GM18868 (cell line): Measurements from ENCODE around the gene C9.
A peak's percentile ranks its signal among the peaks of the same experiment; 100 is the strongest.
"Not testable (repeated sequence)": the region's sequence is repeated elsewhere in the genome, so short reads cannot be mapped to it uniquely, and the experiment has no call there.

ENCODE experiments used
- ATAC-seq: cut with Tn5 transposase; IDR thresholded peaks from one replicate; pipeline ENCODE4 v1.9.1; 2021; ENCODE audit warnings: mild to moderate bottlenecking, moderate library complexity; ENCODE audit not compliant: unreplicated experiment

C9 gene

DNA sequence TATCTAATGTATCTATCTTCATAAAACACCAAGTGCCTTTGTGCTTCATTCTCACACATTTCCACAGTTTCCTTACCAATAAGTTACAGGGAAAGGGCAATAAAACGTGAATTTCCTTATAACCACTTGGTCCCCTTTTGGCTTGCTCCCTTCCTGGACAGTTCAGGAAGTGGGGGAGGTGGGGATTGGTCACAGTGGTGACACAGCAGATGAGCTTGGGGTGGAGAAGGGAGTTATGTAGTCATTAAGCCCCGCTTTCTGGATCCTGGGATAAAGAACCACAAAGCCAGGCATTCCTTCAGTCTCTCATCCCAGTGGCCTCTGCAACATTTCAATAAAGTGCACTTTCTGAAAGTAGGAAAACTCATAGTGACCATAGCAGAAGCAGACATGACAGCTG lies 97.9 kb downstream of the C9 start:
- ATAC-seq: no peak

DNA sequence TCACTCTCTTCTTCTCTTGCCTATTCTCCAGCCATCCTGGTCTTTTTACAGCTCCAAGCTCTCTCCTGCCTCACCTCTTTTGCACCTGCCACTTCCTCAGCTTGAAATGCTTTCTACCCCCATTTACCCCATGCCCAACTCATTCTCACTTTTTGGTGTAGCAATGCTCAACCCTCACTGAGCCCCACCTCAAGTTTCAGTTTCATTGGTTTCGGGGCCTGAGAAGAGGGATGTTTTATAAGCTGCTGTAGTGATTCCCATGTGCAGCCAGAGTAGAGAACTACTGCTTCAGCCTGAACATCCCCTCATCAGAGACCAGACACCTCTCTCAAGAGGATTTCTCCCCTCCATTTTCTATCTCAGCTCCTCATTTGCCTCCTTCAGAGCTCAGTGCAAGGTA lies 99.8 kb downstream of the C9 start:
- peak; percentile 97 for ATAC-seq

DNA sequence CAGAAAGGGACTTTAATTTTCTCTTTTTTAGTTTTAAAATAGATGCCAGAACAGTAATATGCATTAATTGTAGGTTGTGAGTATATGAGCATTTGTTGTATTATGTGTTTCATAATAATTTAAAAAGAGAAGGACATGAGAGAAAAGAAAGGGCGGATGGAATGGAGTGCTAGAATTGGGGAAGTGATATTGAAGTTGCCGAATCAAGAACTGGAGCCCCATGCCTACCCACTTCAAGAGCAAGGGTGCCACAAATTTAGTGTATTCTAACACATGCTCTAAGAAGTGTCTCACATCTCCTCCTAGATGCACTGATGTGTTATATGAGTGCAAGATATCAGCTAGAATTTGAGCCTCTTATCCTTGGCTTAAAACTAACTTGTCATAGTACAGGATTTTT lies 101.3 kb downstream of the C9 start:
- ATAC-seq: no peak

DNA sequence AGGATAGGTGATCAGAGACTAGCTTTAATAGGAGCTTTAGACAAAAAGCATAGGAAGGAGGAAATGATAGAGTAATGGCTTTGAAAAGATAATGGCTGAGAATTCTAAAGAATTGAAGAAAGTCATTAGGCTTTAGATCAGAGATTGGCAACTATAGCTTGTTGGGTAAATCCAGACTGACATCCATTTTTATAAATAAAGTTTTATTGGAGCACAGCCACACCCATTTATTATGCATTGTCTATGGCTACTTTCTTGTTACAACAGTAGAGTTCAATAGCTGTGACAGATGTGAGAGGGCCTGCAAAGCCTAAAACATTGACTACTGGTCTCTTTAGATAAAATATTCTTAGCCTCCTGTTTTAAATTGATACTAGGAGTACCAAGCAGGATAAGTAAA lies 104.2 kb downstream of the C9 start:
- no peak for ATAC-seq

DNA sequence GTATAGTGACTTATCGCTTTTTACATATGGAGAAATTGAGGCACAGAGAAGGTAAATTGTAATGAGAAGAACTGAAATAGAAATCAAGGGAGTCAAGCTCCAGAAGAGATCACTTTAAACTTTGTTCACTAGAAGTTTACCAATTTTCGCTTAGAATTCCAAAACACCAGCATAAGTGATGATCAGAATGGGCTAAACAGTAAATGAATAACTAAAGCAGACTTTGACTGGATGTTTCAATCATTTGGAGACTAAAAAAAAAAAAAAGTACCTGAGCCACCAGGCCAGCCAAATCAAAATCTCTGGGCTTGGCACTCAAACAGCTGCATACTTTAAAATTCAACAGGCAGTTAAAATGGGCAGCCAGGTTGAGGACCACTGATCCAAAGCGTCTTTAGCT lies 106.7 kb downstream of the C9 start:
- no peak for ATAC-seq

DNA sequence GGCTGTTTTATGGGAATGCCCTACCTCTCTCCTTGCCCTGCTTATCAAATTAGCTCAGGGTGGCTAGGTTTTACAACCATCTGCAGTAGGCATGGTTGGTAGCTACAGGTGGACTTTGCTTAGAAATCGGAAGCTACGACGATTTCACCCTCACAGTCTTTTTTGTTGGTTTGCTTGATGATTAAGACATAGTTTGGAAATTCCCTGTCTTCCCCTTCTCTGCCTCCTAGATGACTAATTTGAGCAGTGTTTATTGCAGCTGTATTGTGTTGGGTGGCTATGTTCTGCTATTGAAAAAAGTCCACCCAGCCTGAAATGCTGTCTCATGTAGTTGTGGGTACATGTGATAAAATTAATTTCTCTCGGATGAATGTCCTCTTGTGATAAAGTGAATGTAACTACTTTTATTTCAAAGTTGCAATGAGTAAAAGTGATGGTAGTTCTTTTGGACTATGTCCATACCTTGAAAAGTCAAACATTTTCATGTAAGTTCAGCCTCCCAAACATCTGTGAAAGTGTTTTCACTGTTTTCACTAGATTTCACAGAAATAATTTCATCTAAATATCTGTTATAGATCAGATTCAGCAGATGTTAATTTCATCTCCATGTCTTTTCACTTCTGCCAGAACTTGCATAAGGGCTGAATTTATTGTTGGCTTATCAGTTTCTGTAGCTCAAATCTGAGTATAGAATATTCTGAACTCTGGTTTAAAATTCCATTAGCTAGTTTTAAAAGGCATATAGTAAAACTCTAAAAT lies 107.6 kb downstream of the C9 start:
- ATAC-seq: peak; percentile 92

DNA sequence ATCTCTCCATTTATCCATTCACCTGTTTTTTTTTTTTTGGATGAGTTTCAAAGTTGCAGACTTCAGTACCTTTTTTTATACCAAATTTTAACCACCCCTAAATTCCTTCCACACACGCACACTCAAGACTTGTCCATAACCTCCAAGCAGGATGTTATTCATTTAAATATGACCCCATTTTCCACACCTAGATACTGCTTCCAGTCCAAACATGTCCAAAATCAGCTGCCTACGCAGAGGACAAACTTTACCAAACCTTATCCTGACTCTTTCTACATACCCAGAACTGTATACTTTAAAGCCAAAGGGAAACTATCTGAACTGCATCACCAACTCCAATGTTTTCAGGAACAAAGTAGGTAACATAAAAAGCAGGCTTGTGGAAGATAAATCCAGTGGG lies 108.9 kb downstream of the C9 start:
- no peak for ATAC-seq

DNA sequence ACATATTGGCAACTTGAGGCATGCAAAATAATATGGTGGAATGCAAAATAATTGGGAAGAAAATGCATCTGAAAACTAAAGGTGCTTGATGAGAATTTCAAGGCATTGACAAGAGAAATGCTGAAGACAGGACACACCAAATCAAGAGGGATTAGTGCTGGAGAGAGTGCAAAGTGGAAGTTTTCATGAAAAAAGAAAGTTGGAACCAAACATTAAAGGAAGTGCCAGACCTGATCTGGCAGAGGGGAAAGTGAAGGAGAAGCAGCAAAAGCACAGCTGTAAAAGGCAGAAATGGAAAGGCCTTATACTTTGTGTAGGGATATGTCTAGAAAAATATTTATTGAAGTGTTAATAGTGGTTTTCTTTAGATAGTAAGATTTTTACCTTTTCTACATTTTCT lies 109.6 kb downstream of the C9 start:
- ATAC-seq: no peak

DNA sequence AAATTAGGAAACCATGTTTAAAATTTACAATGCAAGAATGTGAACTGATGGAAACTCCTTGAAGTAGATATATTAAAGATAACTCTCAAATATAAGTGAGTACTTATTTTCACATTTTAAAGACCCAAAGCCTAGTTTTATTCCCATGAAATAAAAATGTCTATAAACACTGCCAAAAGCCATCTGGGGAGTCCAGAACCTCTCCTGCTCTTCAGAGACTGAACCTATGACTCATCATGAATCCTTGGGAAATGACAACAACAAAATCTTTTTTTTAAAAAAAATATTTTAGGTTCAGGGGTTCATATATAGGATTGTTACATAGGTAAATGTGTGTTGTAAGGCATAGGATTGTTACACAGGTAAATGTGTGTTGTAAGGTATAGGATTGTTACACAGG lies 111.1 kb downstream of the C9 start:
- ATAC-seq: no peak

DNA sequence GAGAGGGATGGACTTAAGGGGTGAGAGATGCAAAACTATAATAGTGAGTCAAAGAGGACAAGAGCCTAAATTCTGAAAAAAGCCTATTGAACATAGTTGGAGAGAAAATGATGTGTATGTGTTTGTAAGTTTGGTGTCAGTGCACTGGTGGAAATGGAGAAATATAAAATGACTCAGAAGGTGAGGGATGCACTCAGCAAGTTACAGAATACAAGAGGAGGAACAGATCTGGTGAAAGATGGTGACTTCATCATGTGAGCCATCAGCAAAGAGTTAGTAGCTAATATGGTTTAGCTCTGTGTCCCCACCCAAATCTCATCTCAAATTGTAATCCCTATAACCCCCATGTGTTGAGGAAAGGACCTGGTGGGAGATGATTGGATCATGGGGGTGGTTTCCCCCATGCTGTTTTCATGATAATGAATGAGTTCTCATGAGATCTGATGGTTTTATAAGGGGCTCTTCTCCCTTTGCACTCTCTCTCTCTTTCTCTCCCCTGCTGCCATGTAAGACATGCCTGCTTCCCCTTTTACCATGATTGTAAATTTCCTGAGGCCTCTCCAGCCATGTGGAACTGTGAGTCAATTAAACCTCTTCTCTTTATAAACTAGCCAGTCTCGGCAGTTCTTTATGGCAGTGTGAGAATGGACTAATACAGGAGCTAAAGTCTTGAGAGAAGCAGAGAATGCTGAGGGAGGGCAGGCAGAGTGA lies 114.6 kb downstream of the C9 start:
- ATAC-seq: no peak

DNA sequence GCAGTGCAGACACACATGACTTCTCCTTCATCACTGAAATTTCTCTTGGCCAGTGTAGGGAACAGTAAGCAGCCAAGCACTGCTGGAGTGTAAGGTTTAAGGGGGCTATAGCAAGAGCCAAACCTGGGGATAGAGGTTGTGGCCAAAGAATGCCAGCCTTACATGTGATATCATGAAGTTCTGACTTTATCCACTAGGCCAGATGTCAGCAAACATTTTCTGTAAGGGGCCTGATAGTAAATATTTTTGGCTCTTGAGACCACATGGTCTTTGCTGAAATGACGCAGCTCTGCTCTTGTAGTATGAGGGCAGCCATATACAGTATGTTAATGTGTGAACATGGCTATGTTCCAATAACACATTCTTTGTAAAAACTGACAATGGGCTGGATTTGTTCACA lies 115.2 kb downstream of the C9 start:
- no peak for ATAC-seq

DNA sequence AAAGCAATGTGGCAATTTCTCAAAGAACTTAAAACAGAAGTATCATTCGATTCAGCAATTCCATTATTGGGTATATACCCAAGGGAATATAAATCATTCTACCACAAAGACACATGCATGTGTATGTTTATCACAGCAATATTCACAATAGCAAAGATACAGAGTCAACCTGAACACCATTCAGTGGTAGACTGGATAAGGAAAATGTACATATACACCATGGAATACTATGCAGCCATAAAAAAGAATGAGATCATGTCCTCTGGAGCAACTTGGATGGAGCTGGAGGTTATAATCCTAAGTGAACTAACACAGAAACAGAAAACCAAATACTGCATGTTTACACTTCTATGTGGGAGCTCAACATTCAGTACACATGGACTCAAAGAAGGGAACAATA lies 123.5 kb downstream of the C9 start:
- no peak for ATAC-seq

DNA sequence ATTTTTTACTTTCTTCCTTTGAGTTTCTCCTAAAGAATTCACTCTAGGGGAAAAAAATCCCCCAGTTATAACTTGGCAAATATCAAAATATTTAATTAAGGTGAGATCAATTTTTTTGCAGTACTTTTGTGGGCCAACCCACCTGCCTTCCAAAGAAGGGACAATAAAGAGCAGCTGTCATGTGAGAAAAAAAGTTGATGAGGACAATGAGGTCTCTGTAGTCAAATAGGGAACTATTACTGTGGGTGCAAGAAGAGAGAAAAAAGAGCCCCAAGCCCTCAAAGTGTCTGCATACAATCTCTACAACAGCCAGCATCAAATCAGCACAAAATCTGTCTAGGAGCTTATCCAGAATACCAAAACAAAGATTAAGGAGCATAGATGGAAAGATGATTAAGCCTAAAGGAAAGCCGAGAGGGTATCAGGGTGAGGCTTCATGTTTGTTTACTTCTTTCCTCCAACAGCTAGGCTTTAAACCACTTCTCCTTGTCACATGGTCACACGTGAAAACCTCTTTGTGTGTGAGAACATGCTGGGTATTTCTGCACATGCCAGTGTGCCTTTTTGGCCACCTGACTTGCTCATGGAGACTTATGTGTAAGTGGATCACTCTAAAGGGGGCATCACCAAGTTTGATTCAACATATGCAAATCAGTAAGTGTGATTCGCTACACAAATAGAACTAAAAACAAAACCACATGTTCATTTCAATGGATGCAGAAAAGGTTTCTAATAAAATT lies 125.8 kb downstream of the C9 start:
- no peak for ATAC-seq

DNA sequence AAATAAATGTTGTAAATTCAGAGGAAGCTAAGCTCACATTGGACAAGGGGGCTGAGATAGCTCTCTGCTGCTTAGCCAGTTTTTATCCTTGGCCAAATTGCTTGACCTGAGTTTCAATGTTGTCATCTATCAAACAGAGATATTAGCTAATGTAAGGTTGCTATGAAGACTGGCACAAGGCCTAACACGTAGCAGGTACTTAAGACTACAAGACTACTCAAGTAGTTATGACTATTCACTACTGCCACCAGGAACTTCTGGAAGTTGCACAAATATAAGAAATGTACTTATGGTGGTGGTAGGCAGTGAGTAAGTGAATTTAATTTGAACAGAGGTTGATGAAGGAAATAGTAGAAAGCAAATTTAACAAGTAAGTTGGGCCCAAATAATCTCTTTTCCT lies 127.6 kb downstream of the C9 start:
- no peak for ATAC-seq

DNA sequence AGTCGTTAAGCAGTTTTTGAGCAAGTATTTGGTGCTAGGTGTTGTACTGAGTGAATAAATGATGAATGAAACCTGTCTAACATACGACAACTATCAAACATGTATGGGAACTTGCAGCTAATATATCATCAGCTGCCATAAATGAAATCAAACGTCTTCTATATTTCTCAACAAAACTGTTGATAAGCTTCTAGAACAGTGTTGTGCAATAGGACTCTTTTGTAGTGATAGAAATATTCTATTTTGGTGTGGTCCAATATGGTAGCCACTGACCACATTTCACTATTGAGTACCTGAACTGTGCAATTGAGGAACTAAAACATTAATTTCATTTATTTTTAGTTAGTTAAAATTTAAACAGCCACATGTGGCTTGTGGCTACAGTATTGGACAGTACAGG lies 128.6 kb downstream of the C9 start:
- ATAC-seq: no peak

DNA sequence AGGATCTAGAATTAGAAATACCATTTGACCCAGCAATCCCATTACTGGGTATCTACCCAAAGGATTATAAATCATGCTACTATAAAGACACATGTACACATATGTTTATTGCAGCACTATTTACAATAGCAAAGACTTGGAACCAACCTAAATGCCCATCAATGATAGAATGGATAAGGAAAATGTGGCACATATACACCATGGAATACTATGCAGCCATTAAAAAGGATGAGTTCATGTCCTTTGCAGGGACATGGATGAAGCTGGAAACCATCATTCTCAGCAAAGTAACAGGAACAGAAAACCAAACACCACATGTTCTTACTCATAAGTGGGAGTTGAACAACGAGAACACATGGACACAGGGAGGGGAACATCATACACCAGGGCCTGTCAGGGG lies 129.8 kb downstream of the C9 start:
- not testable (repeated sequence) for ATAC-seq
